ENCODE results near the gene CAMK1D.

DNA sequence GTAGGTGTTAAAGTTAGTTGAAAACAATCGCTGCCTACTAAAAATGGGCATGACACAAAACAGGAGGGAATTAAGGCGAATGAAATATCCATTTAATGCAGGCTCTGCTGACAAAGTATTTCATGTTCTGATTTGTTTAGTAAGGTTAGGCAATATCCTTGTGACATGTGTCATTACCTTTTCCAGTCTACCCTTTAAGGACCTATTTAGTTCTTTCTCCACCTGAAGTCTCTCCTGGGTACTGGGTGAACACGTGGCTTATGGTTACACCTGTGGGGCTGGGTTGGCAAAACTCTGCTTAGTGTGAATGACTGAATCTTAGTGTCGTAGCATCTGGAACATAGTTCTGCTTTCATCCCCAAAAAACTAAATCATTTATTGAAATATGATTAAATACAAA, 338.6 kb downstream of the CAMK1D start:
- no peak for TF ChIP-seq GATA2 (IDR thresholded peaks at IDR 0.05; ENCODE audit: low read depth, low read length)
- no peak for TF ChIP-seq GATA3 (IDR thresholded peaks at IDR 0.05; ENCODE audit: low read depth, low read length)
